DMS153 treated with DMSO at 0.1 percent for 48 hours (cell line): ENCODE data around the gene UMODL1.

ENCODE experiments used
- DNase-seq: peaks from one replicate; lab custom pipeline; 2025; ENCODE audit not compliant: unreplicated experiment; lab: John Stamatoyannopoulos, UW

UMODL1 gene

DNA sequence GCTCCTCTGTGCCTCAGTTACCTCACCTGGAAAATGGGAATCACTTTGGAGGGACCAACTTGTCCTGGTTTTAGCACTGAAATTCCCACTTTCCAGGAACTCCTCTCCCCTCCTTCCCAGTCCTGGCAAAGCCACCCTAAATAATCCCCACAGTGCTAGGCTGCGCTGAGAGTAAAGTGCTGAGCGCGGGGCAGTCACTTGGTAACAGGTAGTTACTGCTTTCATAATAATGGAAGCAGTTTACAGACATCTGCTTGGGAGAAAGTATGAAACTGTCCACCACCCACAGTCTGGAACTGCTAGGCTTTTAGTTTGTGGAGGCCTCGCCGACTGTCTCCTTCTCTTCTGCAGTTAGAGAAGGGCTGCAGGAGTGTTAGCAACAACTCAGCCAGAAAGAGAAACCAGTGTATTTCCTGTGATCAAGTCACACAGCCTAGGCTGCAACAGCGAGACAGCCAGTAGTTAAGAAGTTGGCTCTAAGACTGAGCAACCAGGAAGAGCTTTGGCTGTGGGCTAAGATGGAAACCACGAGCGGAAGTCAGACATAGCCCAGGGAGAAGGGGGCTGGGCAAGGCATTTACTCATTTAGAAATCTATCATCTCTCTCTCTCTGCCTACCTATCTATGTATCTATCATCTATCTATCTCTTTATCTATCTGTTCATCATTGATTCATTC lies 117.0 kb downstream of the UMODL1 start:
- DNase-seq = no peak

DNA sequence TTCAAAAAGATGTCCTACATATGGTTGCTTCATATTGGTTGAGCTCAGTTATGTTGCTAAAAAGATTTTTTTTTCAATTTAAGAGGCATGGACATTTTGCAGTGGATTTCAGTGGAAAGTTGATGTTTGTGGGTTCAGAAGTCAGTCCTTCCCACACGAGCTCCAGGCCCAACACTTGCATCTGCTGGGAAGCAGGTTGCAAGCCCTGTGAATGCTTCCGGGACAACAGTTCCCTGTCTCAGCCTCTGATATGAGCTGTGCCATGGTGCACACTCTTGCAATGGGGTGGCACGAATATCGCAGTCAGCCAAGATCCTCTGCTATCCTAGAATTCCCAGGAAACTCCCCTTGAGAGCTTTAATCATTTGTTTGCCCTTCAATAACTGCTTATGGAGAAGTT lies 117.5 kb downstream of the UMODL1 start:
- DNase-seq = no peak

GRCh38 chr21:42189431-42189830 lies 118.3 kb downstream of the UMODL1 start:
- no peak for DNase-seq

- no peak for DNase-seq
Measured at GRCh38 chr21:42189860-42190485, 118.9 kb downstream of the UMODL1 start.

DNA sequence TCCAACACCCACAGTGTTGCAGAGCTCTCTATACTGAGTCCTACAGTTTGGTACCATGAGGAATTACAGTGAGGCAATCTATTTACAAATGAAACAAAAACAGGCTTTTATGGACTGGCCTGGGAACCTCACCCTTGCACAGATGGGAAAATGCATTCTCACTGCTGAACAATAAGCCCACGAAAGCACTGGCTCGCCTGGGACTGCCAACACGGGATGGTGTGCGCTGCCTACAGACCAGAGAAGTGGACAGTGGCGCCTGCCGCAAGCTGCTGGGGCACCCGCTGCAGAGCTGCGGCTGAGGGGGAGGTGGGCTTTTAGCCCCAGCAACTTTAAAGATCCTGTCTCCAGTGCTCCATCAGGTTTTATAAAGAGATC lies 119.4 kb downstream of the UMODL1 start:
- no peak for DNase-seq

DNA sequence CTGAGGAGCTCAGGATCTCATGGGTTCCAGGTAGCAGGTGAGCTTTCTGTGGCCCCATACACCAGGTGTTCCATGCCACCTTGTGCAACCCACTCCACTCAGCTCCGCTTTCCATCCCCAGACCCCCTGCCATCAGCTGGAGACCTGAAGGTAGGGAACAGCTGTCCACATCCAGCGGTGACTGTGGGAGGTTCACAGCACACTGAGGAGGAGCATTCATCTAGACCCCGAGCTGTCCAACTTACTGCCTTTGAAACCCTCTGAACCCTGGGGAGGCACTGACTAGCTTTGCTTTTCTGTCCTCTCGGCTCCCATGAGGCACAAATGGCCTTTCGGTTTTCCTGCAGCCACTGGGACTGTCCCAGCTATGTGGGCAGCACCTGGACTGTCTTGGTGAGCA lies 119.9 kb downstream of the UMODL1 start:
- no peak for DNase-seq

GRCh38 chr21:42191696-42192595 lies 120.8 kb downstream of the UMODL1 start:
- no peak for DNase-seq
